BLaER1 treated with 17β-estradiol and CSF1 and Interleukin-3, amounts not matched to agents 10 nM and 100 nM (cell line): Measurements from ENCODE around the gene LCP2.

Experiments used
- H3K27ac ChIP-seq, 11 experiments: shearing (Covaris generic); formaldehyde crosslinking; 2 replicates each; pipeline ENCODE4 v1.8.1; 2022
- H3K27me3 ChIP-seq, 11 experiments: shearing (Covaris generic); formaldehyde crosslinking; 2 replicates each; pipeline ENCODE4 v1.8.1; 2022
- H3K36me3 ChIP-seq, 11 experiments: shearing (Covaris generic); formaldehyde crosslinking; 2 replicates each; pipeline ENCODE4 v1.8.1; 2022
- H3K4me1 ChIP-seq, 10 experiments: shearing (Covaris generic); formaldehyde crosslinking; 2 replicates each; pipeline ENCODE4 v1.8.1; 2022
- H3K4me2 ChIP-seq, 11 experiments: shearing (Covaris generic); formaldehyde crosslinking; 2 replicates each; pipeline ENCODE4 v1.8.1; 2022
- H3K4me3 ChIP-seq, 10 experiments: shearing (Covaris generic); formaldehyde crosslinking; 2 replicates each; pipeline ENCODE4 v1.8.1; 2022
- H3K9ac ChIP-seq, 11 experiments: shearing (Covaris generic); formaldehyde crosslinking; 2 replicates each; pipeline ENCODE4 v1.8.1; 2022
- H3K9me3 ChIP-seq, 11 experiments: shearing (Covaris generic); formaldehyde crosslinking; replicated peaks in 1 of 11; 2 replicates each; pipeline ENCODE4 v1.8.1; 2022
- H4K20me1 ChIP-seq, 11 experiments: shearing (Covaris generic); formaldehyde crosslinking; 2 replicates each; pipeline ENCODE4 v1.8.1; 2022
- Cebpa-rat ChIP-seq, 11 experiments: shearing (Covaris generic); IDR thresholded peaks; 2 replicates each; pipeline ENCODE4 v1.8.1; 2022

LCP2 gene

GRCh38 chr5:170305016-170305645 is 7.6 kb upstream of the LCP2 start:
- H3K27ac ChIP-seq = peak overlapping the region in 8 of 11 experiments; percentile 55 to 99 (median 94); a peak in 15 of 22 replicates
- H3K36me3 ChIP-seq = no peaks in the 10 kb centered on the region
- H3K27me3 ChIP-seq = no peaks in the 10 kb centered on the region
- peak overlapping the region; percentile 88 to 100 (median 96) for H3K4me2 ChIP-seq
- no peaks in the 10 kb centered on the region for H4K20me1 ChIP-seq
- no peak overlapping the region for H3K4me3 ChIP-seq
- H3K4me1 ChIP-seq = peaks cover 81 to 100% (median 88%) of the 10 kb centered on the region in 10 experiments
- no peak for TF ChIP-seq Cebpa-rat (IDR thresholded peaks at IDR 0.05)
- no peaks in the 10 kb centered on the region for H3K9me3 ChIP-seq
- 0 out of 22 replicates have a peak overlapping the region, but pooled peaks of 2 of the 11 experiments have one; percentile 3 to 51 for H3K9ac ChIP-seq

DNA sequence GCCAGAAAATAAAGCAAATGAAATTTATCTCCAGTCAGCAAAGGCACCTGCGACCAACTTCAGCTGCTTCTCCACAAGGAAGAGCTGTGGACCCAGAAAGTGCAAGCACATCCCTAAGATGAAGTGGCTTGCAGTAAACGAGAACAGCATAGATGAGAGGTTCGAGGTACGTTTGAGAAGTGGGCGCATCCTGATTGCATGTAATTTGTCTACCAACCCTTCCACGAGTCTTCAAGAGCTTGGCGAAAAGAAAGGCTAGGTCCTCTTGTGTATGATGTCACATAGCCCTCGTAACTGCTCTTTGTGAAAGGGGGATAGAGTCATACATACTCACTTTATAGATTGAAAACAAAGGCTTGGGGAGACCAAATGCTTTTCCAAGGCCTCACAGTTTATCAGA is 6.0 kb upstream of the LCP2 start:
- H3K4me1 ChIP-seq = peaks cover 97 to 100% (median 99%) of the 10 kb centered on the region in 10 experiments
- peak overlapping the region in 9 of 11 experiments; percentile 59 to 95 (median 78); a peak in 14 of 22 replicates for H3K9ac ChIP-seq
- peak overlapping the region in 7 of 10 experiments; percentile 26 to 59 (median 46); a peak in 6 of 20 replicates for H3K4me3 ChIP-seq
- H3K36me3 ChIP-seq = no peaks in the 10 kb centered on the region
- H3K4me2 ChIP-seq = peak overlapping the region; percentile 88 to 100 (median 96)
- peak overlapping the region in 9 of 11 experiments; percentile 93 to 99 (median 96); a peak in 18 of 22 replicates for H3K27ac ChIP-seq
- no peaks in the 10 kb centered on the region for H4K20me1 ChIP-seq
- TF ChIP-seq Cebpa-rat (IDR thresholded peaks at IDR 0.05) = no peak
- no peaks in the 10 kb centered on the region for H3K9me3 ChIP-seq
- no peaks in the 10 kb centered on the region for H3K27me3 ChIP-seq

DNA sequence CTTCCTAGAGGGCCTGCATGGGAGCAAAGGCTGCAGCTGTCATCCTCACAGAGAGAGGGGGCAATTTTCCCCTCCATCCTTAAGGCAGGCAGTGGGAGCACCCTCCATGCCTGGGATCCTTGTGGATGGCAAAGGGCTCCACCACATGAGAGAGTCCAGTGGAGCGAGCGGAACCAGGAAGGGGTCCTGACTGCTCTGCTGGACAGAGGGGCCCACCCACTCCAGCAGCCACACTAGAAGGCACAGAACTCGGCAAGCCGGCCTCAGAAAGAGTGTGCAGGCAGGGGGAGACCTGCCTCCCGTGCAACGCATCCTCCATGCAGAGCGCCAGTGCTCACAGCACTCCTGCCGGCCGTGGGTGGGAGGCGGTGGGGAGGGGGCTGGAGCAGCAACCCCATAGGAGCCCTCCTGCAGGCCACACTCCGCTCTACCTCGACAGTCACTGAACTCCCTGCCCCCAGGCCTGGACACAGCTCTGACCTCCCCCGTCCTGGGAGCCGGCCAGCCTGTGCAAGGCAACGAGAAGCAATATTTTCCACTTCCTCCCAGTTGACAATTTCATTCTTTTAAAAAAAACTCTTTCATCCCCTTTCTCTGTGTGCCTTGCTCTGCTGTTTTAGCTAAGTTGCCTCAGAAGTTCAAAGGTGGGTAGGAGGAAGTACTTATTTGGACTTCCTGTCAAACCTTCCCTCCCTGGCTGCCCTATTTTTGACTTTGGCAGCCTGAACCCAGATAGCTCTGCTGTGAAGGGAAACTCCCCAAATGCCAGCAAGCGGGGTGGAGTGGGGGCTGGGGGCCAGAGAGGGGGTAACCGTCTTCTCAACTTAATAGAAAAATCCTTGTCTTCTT is 5.3 kb upstream of the LCP2 start:
- H3K4me1 ChIP-seq = peaks cover 98 to 100% (median 100%) of the 10 kb centered on the region in 10 experiments
- no peaks in the 10 kb centered on the region for H3K27me3 ChIP-seq
- H3K4me3 ChIP-seq = peak overlapping the region; percentile 18 to 59 (median 38); a peak in 16 of 20 replicates
- H4K20me1 ChIP-seq = no peaks in the 10 kb centered on the region
- TF ChIP-seq Cebpa-rat (IDR thresholded peaks at IDR 0.05) = peak in 1 of 11 experiments; percentile 18; a peak in 1 of 22 replicates
- no peaks in the 10 kb centered on the region for H3K36me3 ChIP-seq
- H3K9ac ChIP-seq = peak overlapping the region; percentile 49 to 95 (median 76)
- peak overlapping the region; percentile 88 to 100 (median 96) for H3K4me2 ChIP-seq
- peak overlapping the region; percentile 32 to 99 (median 95); a peak in 21 of 22 replicates for H3K27ac ChIP-seq
- H3K9me3 ChIP-seq = no peaks in the 10 kb centered on the region

GRCh38 chr5:170301981-170302652 is 4.5 kb upstream of the LCP2 start:
- Histone ChIP-seq H3K27me3 (no peaks in the 10 kb centered on the region), H3K4me2 (peak overlapping the region; percentile 88 to 100 (median 96)), H3K27ac (peak overlapping the region; percentile 32 to 99 (median 95); a peak in 21 of 22 replicates), H4K20me1 (no peaks in the 10 kb centered on the region; a peak in 1 of 22 replicates), H3K4me1 (peaks cover 94 to 95% (median 94%) of the 10 kb centered on the region in 10 experiments), H3K9me3 (no peaks in the 10 kb centered on the region), H3K4me3 (peak overlapping the region in 9 of 10 experiments; percentile 18 to 59 (median 43); a peak in 14 of 20 replicates), H3K9ac (peak overlapping the region; percentile 49 to 95 (median 76); a peak in 21 of 22 replicates), H3K36me3 (no peaks in the 10 kb centered on the region)
- no peak for TF ChIP-seq Cebpa-rat (IDR thresholded peaks at IDR 0.05)

DNA sequence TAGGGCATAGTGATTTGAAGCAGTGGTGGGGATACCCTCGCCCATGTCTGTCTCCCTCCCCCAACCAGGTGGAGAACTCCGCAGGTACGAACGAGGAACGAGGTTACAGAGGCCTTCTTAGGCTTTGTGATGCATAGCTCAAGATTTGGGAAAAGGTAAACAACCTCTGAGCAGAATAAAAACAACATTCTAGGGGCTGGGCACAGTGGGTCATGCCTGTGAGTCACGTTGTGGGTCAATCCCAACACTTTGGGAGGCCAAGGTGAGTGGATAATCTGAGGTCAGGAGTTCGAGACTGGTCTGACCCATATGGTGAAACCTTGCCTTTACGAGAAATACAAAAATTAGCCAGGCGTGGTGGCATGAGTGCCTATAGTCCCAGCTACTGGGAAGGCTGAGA is 3.6 kb upstream of the LCP2 start:
- no peak for TF ChIP-seq Cebpa-rat (IDR thresholded peaks at IDR 0.05)
- Histone ChIP-seq H3K27ac (peak overlapping the region; percentile 44 to 99 (median 95); a peak in 21 of 22 replicates), H3K4me2 (peak overlapping the region; percentile 88 to 100 (median 96)), H3K4me1 (peaks cover 84 to 86% (median 84%) of the 10 kb centered on the region in 10 experiments), H3K36me3 (peaks cover 0 to 6% (median 0%) of the 10 kb centered on the region in 11 experiments; a peak in 9 of 22 replicates), H3K4me3 (peak overlapping the region in 4 of 10 experiments; percentile 13 to 51 (median 24); a peak in 6 of 20 replicates), H3K27me3 (no peaks in the 10 kb centered on the region), H3K9ac (peak overlapping the region in 10 of 11 experiments; percentile 35 to 95 (median 77); a peak in 19 of 22 replicates), H4K20me1 (peaks cover 0 to 8% (median 6%) of the 10 kb centered on the region in 11 experiments; a peak in 9 of 22 replicates), H3K9me3 (no peaks in the 10 kb centered on the region)

GRCh38 chr5:170300361-170301013 is 2.9 kb upstream of the LCP2 start:
- H3K27me3 ChIP-seq = no peaks in the 10 kb centered on the region
- peaks cover 79 to 86% (median 82%) of the 10 kb centered on the region in 10 experiments for H3K4me1 ChIP-seq
- peak overlapping the region; percentile 44 to 99 (median 95); a peak in 21 of 22 replicates for H3K27ac ChIP-seq
- peak overlapping the region in 5 of 10 experiments; percentile 2 to 51 (median 23); a peak in 8 of 20 replicates for H3K4me3 ChIP-seq
- peak in 10 of 11 experiments; percentile 79 to 99 (median 96); a peak in 20 of 22 replicates for TF ChIP-seq Cebpa-rat (IDR thresholded peaks at IDR 0.05)
- H3K9me3 ChIP-seq = no peaks in the 10 kb centered on the region
- peak overlapping the region in 10 of 11 experiments; percentile 35 to 95 (median 77); a peak in 20 of 22 replicates for H3K9ac ChIP-seq
- H3K4me2 ChIP-seq = peak overlapping the region; percentile 88 to 100 (median 96)
- H4K20me1 ChIP-seq = peaks cover 4 to 14% (median 13%) of the 10 kb centered on the region in 11 experiments; a peak in 20 of 22 replicates
- H3K36me3 ChIP-seq = peaks cover under 1 to 13% (median 6%) of the 10 kb centered on the region in 11 experiments; a peak in 16 of 22 replicates

GRCh38 chr5:170296935-170297588 is 515 bp downstream of the LCP2 start:
- Histone ChIP-seq H3K9me3 (no peaks in the 10 kb centered on the region), H3K4me3 (peak overlapping the region; percentile 77 to 98 (median 86)), H4K20me1 (peaks cover 39 to 49% (median 47%) of the 10 kb centered on the region in 11 experiments), H3K27ac (peak overlapping the region; percentile 88 to 99 (median 95)), H3K9ac (peak overlapping the region; percentile 88 to 98 (median 94)), H3K27me3 (no peaks in the 10 kb centered on the region), H3K36me3 (peaks cover 29 to 47% (median 37%) of the 10 kb centered on the region in 11 experiments), H3K4me1 (peaks cover 79 to 86% (median 82%) of the 10 kb centered on the region in 10 experiments), H3K4me2 (peak overlapping the region; percentile 88 to 100 (median 96))
- TF ChIP-seq Cebpa-rat (IDR thresholded peaks at IDR 0.05) = no peak
